ENCODE measurements around the gene FAM20A. TPM values are rescaled to one million over a fixed set of nuclear protein-coding genes. Genes with fewer than 3 reads are reported as not detected.
A peak's percentile ranks its signal among the peaks of the same experiment; 100 is the strongest.

FAM20A gene
- total RNA-seq, result not detected in 2 replicates

GRCh38 chr17:68600931-68601564, at the start of gene FAM20A:
FAM20A (minus strand) TSS chr17:68601367; CDS start chr17:68600666, 701 bp downstream.
- Mint-ChIP-seq H3K9me3 (peaks cover under 1% of the 10 kb centered on the region), H3K36me3 (ENCODE audit: low read depth) (no peaks in the 10 kb centered on the region), H3K27ac (no peak within 1 kb of the TSS), H3K4me1 (peaks cover 8% of the 10 kb centered on the region), H3K4me3 (no peak within 1 kb of the TSS), H3K27me3 (peaks cover 57% of the 10 kb centered on the region)
- ChIA-PET CTCF (interaction anchor here (0.6 kb wide), 1 partner anchor 336 kb away, joined by 3 read pairs; no protein-coding TSS in a partner anchor), POLR2A (no interaction called here)
- DNase-seq, result peak; percentile 15
- intact Hi-C loops (cut with micrococcal nuclease), result no loop called here
- TF ChIP-seq CTCF (IDR thresholded peaks at IDR 0.05), result no peak
- ATAC-seq (ENCODE audit: low read depth), result no peak

GRCh38 chr17:68649324-68649723, 48.2 kb upstream of the FAM20A start:
- ATAC-seq (ENCODE audit: low read depth) (no peak), DNase-seq (no peak)
- Mint-ChIP-seq H3K27me3 (peaks cover 16% of the 10 kb centered on the region), H3K9me3 (peaks cover 5% of the 10 kb centered on the region), H3K27ac (no peak overlapping the region), H3K4me1 (no peaks in the 10 kb centered on the region), H3K36me3 (ENCODE audit: low read depth) (no peaks in the 10 kb centered on the region), H3K4me3 (no peak overlapping the region)
- intact Hi-C loops (cut with micrococcal nuclease), result no loop called here
- ChIA-PET POLR2A (no interaction called here), CTCF (no interaction called here)
- TF ChIP-seq CTCF (IDR thresholded peaks at IDR 0.05), result no peak

GRCh38 chr17:68646626-68647526, 45.7 kb upstream of the FAM20A start:
- no peak overlapping the region for H3K4me3 Mint-ChIP-seq

GRCh38 chr17:68642118-68642412, 40.9 kb upstream of the FAM20A start:
- TF ChIP-seq CTCF (IDR thresholded peaks at IDR 0.05), result no peak
- no peak overlapping the region for H3K4me3 Mint-ChIP-seq
- DNase-seq, result no peak
- no peak overlapping the region for H3K27ac Mint-ChIP-seq
- H3K27me3 Mint-ChIP-seq, result peaks cover 34% of the 10 kb centered on the region
- no peaks in the 10 kb centered on the region for H3K36me3 Mint-ChIP-seq (ENCODE audit: low read depth)
- CTCF ChIA-PET, result no interaction called here
- POLR2A ChIA-PET, result no interaction called here
- peaks cover 4% of the 10 kb centered on the region for H3K9me3 Mint-ChIP-seq
- no peak for ATAC-seq (ENCODE audit: low read depth)
- intact Hi-C loops (cut with micrococcal nuclease), result no loop called here
- no peaks in the 10 kb centered on the region for H3K4me1 Mint-ChIP-seq

More at GRCh38 chr17:68646626-68647526, 45.7 kb upstream of the FAM20A start:
- peaks cover 28% of the 10 kb centered on the region for H3K27me3 Mint-ChIP-seq
- H3K27ac Mint-ChIP-seq, result no peak overlapping the region
- DNase-seq (no peak), ATAC-seq (ENCODE audit: low read depth) (no peak)
- no peak for TF ChIP-seq CTCF (IDR thresholded peaks at IDR 0.05)
- no peaks in the 10 kb centered on the region for H3K4me1 Mint-ChIP-seq
- intact Hi-C loops (cut with micrococcal nuclease), result no loop called here
- POLR2A ChIA-PET, result no interaction called here
- CTCF ChIA-PET, result interaction anchor here (0.5 kb wide), 1 partner anchor 1353 kb away, joined by 4 read pairs; no protein-coding TSS in a partner anchor
- H3K36me3 Mint-ChIP-seq (ENCODE audit: low read depth), result no peaks in the 10 kb centered on the region
- H3K9me3 Mint-ChIP-seq, result peaks cover 5% of the 10 kb centered on the region

Data from activated B cell treated with CpG ODN at 0.5 μM for 24 hours (primary cell).